IMR-90 (cell line): ENCODE measurements around the gene KRTAP13-3. TPM values are rescaled to one million over a fixed set of nuclear protein-coding genes. Genes with fewer than 3 reads are reported as not detected.

ENCODE experiments used
- ATAC-seq: fragments of 200-7000 bp; cut with Tn5 transposase; 2 replicates; pipeline ENCODE4 v1.9.1; 2020; ENCODE audit warnings: low read depth, mild to moderate bottlenecking, moderate library complexity
- BruUV-seq: library from RNA; stranded (reverse); fragments of 400-500 nt; replicated peaks from 2 replicates; lab custom pipeline; 2021; lab: Mats Ljungman, UMichigan
- CTCF ChIA-PET: fragments of 300-600 bp; formaldehyde crosslinking; extraction: SDS; loops from one replicate; lab custom pipeline; 2021; ENCODE audit warnings: antibody characterized with exemption; lab: Yijun Ruan, JAX
- POLR2A ChIA-PET: fragments of 300-600 bp; sonication (Branson Sonifier 250); formaldehyde crosslinking; loops from one replicate; lab custom pipeline; 2022; ENCODE audit warnings: antibody characterized with exemption; ENCODE audit not compliant: unreplicated experiment; lab: Charles Lee
- DNase-seq: peaks from one replicate; pipeline ENCODE4 v3.0.0; 2013
- H2AFZ ChIP-seq: replicated peaks from 2 replicates; pipeline ENCODE3; 2013; ENCODE audit warnings: low read length, mild to moderate bottlenecking; ENCODE audit not compliant: poor library complexity
- H2AK5ac ChIP-seq: 2 replicates; pipeline ENCODE4 v1.6.1; 2013; ENCODE audit warnings: low read depth, low read length, inconsistent platforms
- H2AK9ac ChIP-seq: replicated peaks from 2 replicates; pipeline ENCODE3; 2013; ENCODE audit warnings: mild to moderate bottlenecking, low read depth, low read length, moderate library complexity; ENCODE audit not compliant: poor library complexity
- H2BK120ac ChIP-seq: 2 replicates; pipeline ENCODE4 v1.6.1; 2013; ENCODE audit warnings: low read depth, low read length, inconsistent platforms
- H2BK15ac ChIP-seq: 3 replicates; pipeline ENCODE4 v1.6.1; 2013; ENCODE audit warnings: low read depth, low read length, inconsistent platforms
- H2BK20ac ChIP-seq: 2 replicates; pipeline ENCODE4 v1.6.1; 2013; ENCODE audit warnings: low read depth, mild to moderate bottlenecking, inconsistent platforms, low read length, moderate library complexity
- H2BK5ac ChIP-seq: 2 replicates; pipeline ENCODE4 v1.6.1; 2013; ENCODE audit warnings: mild to moderate bottlenecking, low read depth, low read length, inconsistent platforms; ENCODE audit not compliant: poor library complexity, severe bottlenecking
- H3K14ac ChIP-seq: replicated peaks from 2 replicates; pipeline ENCODE4 v1.6.1; 2013; ENCODE audit warnings: low read depth, low read length, inconsistent platforms
- H3K18ac ChIP-seq: 2 replicates; pipeline ENCODE4 v1.6.1; 2013; ENCODE audit warnings: low read depth, low read length, control low read depth
- H3K23ac ChIP-seq: 2 replicates; pipeline ENCODE4 v1.6.1; 2013; ENCODE audit warnings: low read depth, low read length, inconsistent platforms
- H3K27ac ChIP-seq: 2 replicates; pipeline ENCODE4 v1.5.1; 2013; ENCODE audit warnings: mild to moderate bottlenecking, control low read depth, low read length; ENCODE audit not compliant: insufficient read depth
- H3K27me3 ChIP-seq: 2 replicates; pipeline ENCODE4 v1.6.1; 2013; ENCODE audit warnings: low read length; ENCODE audit not compliant: control insufficient read depth, insufficient read depth
- H3K36me3 ChIP-seq: 2 replicates; pipeline ENCODE4 v1.6.1; 2013; ENCODE audit warnings: low read length, mixed read lengths; ENCODE audit not compliant: control insufficient read depth, insufficient read depth
- H3K4ac ChIP-seq: 2 replicates; pipeline ENCODE4 v1.6.1; 2013; ENCODE audit warnings: low read depth, low read length, inconsistent platforms
- H3K4me1 ChIP-seq: 2 replicates; pipeline ENCODE4 v1.6.1; 2013; ENCODE audit warnings: low read length, mixed read lengths; ENCODE audit not compliant: control insufficient read depth, insufficient read depth
- H3K4me2 ChIP-seq: 2 replicates; pipeline ENCODE4 v1.6.1; 2013; ENCODE audit warnings: low read depth, mild to moderate bottlenecking, control low read depth, low read length, moderate library complexity
- H3K4me3 ChIP-seq: 2 replicates; pipeline ENCODE4 v1.5.1; 2013; ENCODE audit warnings: low read depth, mild to moderate bottlenecking, control low read depth, low read length, moderate library complexity; ENCODE audit not compliant: insufficient read depth
- H3K56ac ChIP-seq: 2 replicates; pipeline ENCODE4 v1.6.1; 2013; ENCODE audit warnings: low read length, inconsistent platforms; ENCODE audit not compliant: insufficient read depth; ENCODE audit errors: extremely low read depth
- H3K79me1 ChIP-seq, 2 experiments: 2 replicates each; pipeline ENCODE4 v1.6.1; 2013; ENCODE audit warnings: low read length in 2 of 2, inconsistent platforms in 1 of 2, low read depth in 1 of 2
- H3K9ac ChIP-seq: 2 replicates; pipeline ENCODE4 v1.6.1; 2013; ENCODE audit warnings: low read depth, low read length, control low read depth
- H3K9me1 ChIP-seq: 2 replicates; pipeline ENCODE4 v1.6.1; 2013; ENCODE audit warnings: low read length, inconsistent platforms; ENCODE audit not compliant: insufficient read depth
- H3K9me3 ChIP-seq: 2 replicates; pipeline ENCODE4 v1.6.1; 2013; ENCODE audit warnings: low read length; ENCODE audit not compliant: control insufficient read depth, insufficient read depth
- H4K20me1 ChIP-seq: 2 replicates; pipeline ENCODE4 v1.6.1; 2013; ENCODE audit warnings: low read length, inconsistent platforms; ENCODE audit not compliant: insufficient read depth
- H4K5ac ChIP-seq: 2 replicates; pipeline ENCODE4 v1.6.1; 2013; ENCODE audit warnings: mild to moderate bottlenecking, low read depth, low read length, control low read depth
- H4K8ac ChIP-seq, 2 experiments: 2 replicates each; pipeline ENCODE4 v1.6.1; 2013; ENCODE audit warnings: low read depth in 2 of 2, low read length in 2 of 2, control low read depth in 1 of 2, inconsistent platforms in 1 of 2
- H4K91ac ChIP-seq: 2 replicates; pipeline ENCODE4 v1.6.1; 2013; ENCODE audit warnings: low read depth, low read length, inconsistent platforms; ENCODE audit not compliant: insufficient read depth
- BHLHE40 ChIP-seq: fragments of 150-350 bp; IDR thresholded peaks from 2 replicates; pipeline ENCODE4 v1.6.1; 2016; ENCODE audit warnings: mild to moderate bottlenecking, low read depth, low read length
- CEBPB ChIP-seq: IDR thresholded peaks from 2 replicates; pipeline ENCODE4 v1.6.1; 2012; ENCODE audit warnings: low read depth, low read length, improper control_type of control experiment
- CHD1 ChIP-seq: IDR thresholded peaks from 2 replicates; pipeline ENCODE4 v1.6.1; 2012; ENCODE audit warnings: low read depth, low read length, improper control_type of control experiment
- CTCF ChIP-seq: conservative IDR thresholded peaks from 2 replicates; pipeline ENCODE4 v1.5.1; 2012; ENCODE audit warnings: mild to moderate bottlenecking, low read depth, low read length, improper control_type of control experiment
- FOS ChIP-seq: fragments of 150-350 bp; IDR thresholded peaks from 2 replicates; pipeline ENCODE4 v1.6.1; 2016; ENCODE audit warnings: low read depth, low read length
- MAFK ChIP-seq: IDR thresholded peaks from 2 replicates; pipeline ENCODE4 v1.6.1; 2012; ENCODE audit warnings: low read depth, low read length, improper control_type of control experiment
- MXI1 ChIP-seq: IDR thresholded peaks from 2 replicates; pipeline ENCODE4 v1.6.1; 2012; ENCODE audit warnings: low read depth, mild to moderate bottlenecking, low read length, moderate library complexity, borderline replicate concordance
- NFE2L2 ChIP-seq: fragments of 150-350 bp; IDR thresholded peaks from 2 replicates; pipeline ENCODE4 v1.6.1; 2016; ENCODE audit warnings: low read depth, mild to moderate bottlenecking, low read length
- POLR2A ChIP-seq: IDR thresholded peaks from 2 replicates; pipeline ENCODE4 v1.6.1; 2012; ENCODE audit warnings: mild to moderate bottlenecking, low read depth, low read length
- RCOR1 ChIP-seq: IDR thresholded peaks from 2 replicates; pipeline ENCODE4 v1.6.1; 2012; ENCODE audit warnings: mild to moderate bottlenecking, low read length, improper control_type of control experiment; ENCODE audit not compliant: insufficient replicate concordance
- RFX5 ChIP-seq: IDR thresholded peaks from 2 replicates; pipeline ENCODE4 v1.8.0; 2012; ENCODE audit warnings: low read depth, mild to moderate bottlenecking, low read length, moderate library complexity
- SMC3 ChIP-seq: fragments of 150-350 bp; IDR thresholded peaks from 2 replicates; pipeline ENCODE4 v1.6.1; 2016; ENCODE audit warnings: low read depth, mild to moderate bottlenecking, antibody characterized with exemption, low read length, moderate library complexity
- WGBS, 2 experiments: methylation state at CpG; one replicate each; pipeline versions ENCODE4 v1.1.5 to v1.1.7; 2013; ENCODE audit warnings: missing lambda C conversion rate in 2 of 2; ENCODE audit not compliant: insufficient read length in 1 of 2; ENCODE audit errors: extremely low coverage in 2 of 2; 5-methylcytosine and 5-hydroxymethylcytosine counted together
- dilution Hi-C: fragments of 300-500 bp; cut with HindIII; formaldehyde crosslinking; loops from one replicate; pipeline ENCODE4 v1.14.3; 2018; ENCODE audit warnings: low sequenced_read_pairs; ENCODE audit not compliant: unreplicated experiment
- in situ Hi-C: fragments of 300-500 bp; cut with MboI; formaldehyde crosslinking; loops from 3 replicates; pipeline ENCODE4 v1.14.3; 2019; ENCODE audit warnings: low sequenced_read_pairs, inconsistent platforms, mixed read lengths
- intact Hi-C: fragments of 100-400 bp; cut with micrococcal nuclease; formaldehyde crosslinking; loops from 2 replicates; pipeline ENCODE4 v1.10.0; 2022
- polyA plus RNA-seq, 3 experiments: library from polyadenylated mRNA; depleted of rRNA; stranded (reverse); fragments of >200 nt; gene quantifications; 2 replicates each; pipeline ENCODE4 v1.2.3, GENCODE V29; 2012; ENCODE audit warnings: low replicate concordance in 1 of 3
- total RNA-seq: library from RNA; depleted of rRNA; stranded (reverse); fragments of >200 nt; gene quantifications from 2 replicates; pipeline ENCODE4 v1.2.3, GENCODE V29; 2012
- TF ChIP-seq, protein P1 (sequence below): fragments of 150-350 bp; IDR thresholded peaks from 2 replicates; pipeline ENCODE4 v1.6.1; 2017; ENCODE audit warnings: mild to moderate bottlenecking, antibody characterized with exemption, low read length, low read depth
- TF ChIP-seq, protein P2 (sequence below): fragments of 150-350 bp; IDR thresholded peaks from 2 replicates; pipeline ENCODE4 v1.6.1; 2016; ENCODE audit warnings: low read depth, mild to moderate bottlenecking, low read length, moderate library complexity, borderline replicate concordance

Gene KRTAP13-3
- total and polyA plus RNA-seq, 2 of the 4 experiments (the other 2 are of a cell fraction): not detected

DNA sequence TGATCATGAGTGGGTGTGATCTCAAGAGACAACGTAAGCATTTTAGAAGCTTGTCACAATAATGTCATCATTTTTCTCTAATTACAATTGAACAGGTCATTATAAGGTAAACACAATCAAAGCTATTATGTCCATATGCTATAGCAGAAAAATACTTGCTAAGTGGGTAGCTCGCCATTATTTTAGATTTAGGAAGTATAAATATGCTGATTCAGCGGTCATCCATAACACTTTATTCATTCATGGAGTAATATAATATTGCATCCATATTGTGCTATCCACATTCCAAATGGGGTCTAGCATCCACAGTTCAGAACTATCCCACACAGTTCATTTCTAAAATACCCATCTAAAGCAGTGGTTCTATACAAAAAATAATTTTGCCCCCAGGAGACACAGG, 22.8 kb upstream of the KRTAP13-3 start:
- H4K20me1 ChIP-seq: no peaks in the 10 kb centered on the region
- H3K36me3 ChIP-seq: no peaks in the 10 kb centered on the region
- H3K23ac ChIP-seq: no peak overlapping the region
- intact Hi-C loops: no loop called here
- dilution Hi-C loops: no loop called here
- TF ChIP-seq MAFK: no peak
- no peak for TF ChIP-seq RFX5
- no peak for TF ChIP-seq POLR2A
- no peak for TF ChIP-seq MXI1
- no peak for TF ChIP-seq CHD1
- TF ChIP-seq RCOR1: no peak
- TF ChIP-seq FOS: no peak
- TF ChIP-seq, protein P1, sequence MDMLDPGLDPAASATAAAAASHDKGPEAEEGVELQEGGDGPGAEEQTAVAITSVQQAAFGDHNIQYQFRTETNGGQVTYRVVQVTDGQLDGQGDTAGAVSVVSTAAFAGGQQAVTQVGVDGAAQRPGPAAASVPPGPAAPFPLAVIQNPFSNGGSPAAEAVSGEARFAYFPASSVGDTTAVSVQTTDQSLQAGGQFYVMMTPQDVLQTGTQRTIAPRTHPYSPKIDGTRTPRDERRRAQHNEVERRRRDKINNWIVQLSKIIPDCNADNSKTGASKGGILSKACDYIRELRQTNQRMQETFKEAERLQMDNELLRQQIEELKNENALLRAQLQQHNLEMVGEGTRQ: no peak
- TF ChIP-seq CEBPB: no peak
- TF ChIP-seq SMC3: no peak
- TF ChIP-seq, protein P2, sequence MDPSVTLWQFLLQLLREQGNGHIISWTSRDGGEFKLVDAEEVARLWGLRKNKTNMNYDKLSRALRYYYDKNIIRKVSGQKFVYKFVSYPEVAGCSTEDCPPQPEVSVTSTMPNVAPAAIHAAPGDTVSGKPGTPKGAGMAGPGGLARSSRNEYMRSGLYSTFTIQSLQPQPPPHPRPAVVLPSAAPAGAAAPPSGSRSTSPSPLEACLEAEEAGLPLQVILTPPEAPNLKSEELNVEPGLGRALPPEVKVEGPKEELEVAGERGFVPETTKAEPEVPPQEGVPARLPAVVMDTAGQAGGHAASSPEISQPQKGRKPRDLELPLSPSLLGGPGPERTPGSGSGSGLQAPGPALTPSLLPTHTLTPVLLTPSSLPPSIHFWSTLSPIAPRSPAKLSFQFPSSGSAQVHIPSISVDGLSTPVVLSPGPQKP: no peak
- no peak for TF ChIP-seq NFE2L2
- TF ChIP-seq BHLHE40: no peak
- no peak for TF ChIP-seq CTCF
- no peak overlapping the region for H2AK5ac ChIP-seq
- no peak overlapping the region for H3K9ac ChIP-seq
- H3K4ac ChIP-seq: no peak overlapping the region
- H3K9me3 ChIP-seq: peaks cover 8% of the 10 kb centered on the region; the same call in 1 of the 2 replicates
- DNase-seq (no peak), ATAC-seq (no peak)
- in situ Hi-C loops: no loop called here
- H4K5ac ChIP-seq: no peak overlapping the region
- no CpG with 5 or more reads among the region's 3 CpGs for WGBS, 2 experiments
- H4K8ac ChIP-seq: no peak overlapping the region
- no peaks in the 10 kb centered on the region for H3K9me1 ChIP-seq
- no peak overlapping the region for H2BK15ac ChIP-seq
- no peak overlapping the region for H2BK20ac ChIP-seq
- H2BK5ac ChIP-seq: no peak overlapping the region
- no peaks in the 10 kb centered on the region for H3K27me3 ChIP-seq
- H3K14ac ChIP-seq: no peak overlapping the region
- H3K4me2 ChIP-seq: no peak overlapping the region
- H3K27ac ChIP-seq: no peak overlapping the region
- no peak overlapping the region for H2AK9ac ChIP-seq
- BruUV-seq: no TSS peak
- no peak overlapping the region for H3K56ac ChIP-seq
- no peak overlapping the region for H2BK120ac ChIP-seq
- CTCF ChIA-PET: no interaction called here
- H2AFZ ChIP-seq: no peak overlapping the region
- H3K18ac ChIP-seq: no peak overlapping the region
- no peaks in the 10 kb centered on the region for H3K4me1 ChIP-seq
- POLR2A ChIA-PET: no interaction called here
- no peaks in the 10 kb centered on the region for H3K79me1 ChIP-seq
- no peak overlapping the region for H3K4me3 ChIP-seq
- H4K91ac ChIP-seq: no peak overlapping the region
